ENCODE results near the gene RPL13.

Gene RPL13

GRCh38 chr16:89538286-89538685 lies 22.2 kb upstream of the RPL13 start (continued):
- no peak for TF ChIP-seq CREB5 (CRISPR knock-in tag; IDR thresholded peaks at IDR 0.05; ENCODE audit: low read depth)
- TF ChIP-seq ESRRG (CRISPR knock-in tag; IDR thresholded peaks at IDR 0.05) = no peak

GRCh38 chr16:89540557-89540956 lies 19.9 kb upstream of the RPL13 start:
- no peak for ATAC-seq
- TF ChIP-seq RARB (CRISPR knock-in tag; IDR thresholded peaks at IDR 0.05) = no peak
- no peak for TF ChIP-seq TOX (CRISPR knock-in tag; IDR thresholded peaks at IDR 0.05; ENCODE audit: borderline replicate concordance)
- TF ChIP-seq PPARA (CRISPR knock-in tag; IDR thresholded peaks at IDR 0.05; ENCODE audit: borderline replicate concordance) = no peak

- ATAC-seq = no peak
- no peak for TF ChIP-seq ZC3H10 (CRISPR knock-in tag; IDR thresholded peaks at IDR 0.05)
- TF ChIP-seq ZFP30 (CRISPR knock-in tag; IDR thresholded peaks at IDR 0.05) = no peak
- TF ChIP-seq BACH2 (CRISPR knock-in tag; IDR thresholded peaks at IDR 0.05; ENCODE audit: borderline replicate concordance) = no peak
- TF ChIP-seq SNAI2 (CRISPR knock-in tag; IDR thresholded peaks at IDR 0.05) = no peak
- no peak for TF ChIP-seq TSHZ2 (CRISPR knock-in tag; IDR thresholded peaks at IDR 0.05)
- no peak for TF ChIP-seq ISL1 (CRISPR knock-in tag; IDR thresholded peaks at IDR 0.05)
- TF ChIP-seq, protein P1, sequence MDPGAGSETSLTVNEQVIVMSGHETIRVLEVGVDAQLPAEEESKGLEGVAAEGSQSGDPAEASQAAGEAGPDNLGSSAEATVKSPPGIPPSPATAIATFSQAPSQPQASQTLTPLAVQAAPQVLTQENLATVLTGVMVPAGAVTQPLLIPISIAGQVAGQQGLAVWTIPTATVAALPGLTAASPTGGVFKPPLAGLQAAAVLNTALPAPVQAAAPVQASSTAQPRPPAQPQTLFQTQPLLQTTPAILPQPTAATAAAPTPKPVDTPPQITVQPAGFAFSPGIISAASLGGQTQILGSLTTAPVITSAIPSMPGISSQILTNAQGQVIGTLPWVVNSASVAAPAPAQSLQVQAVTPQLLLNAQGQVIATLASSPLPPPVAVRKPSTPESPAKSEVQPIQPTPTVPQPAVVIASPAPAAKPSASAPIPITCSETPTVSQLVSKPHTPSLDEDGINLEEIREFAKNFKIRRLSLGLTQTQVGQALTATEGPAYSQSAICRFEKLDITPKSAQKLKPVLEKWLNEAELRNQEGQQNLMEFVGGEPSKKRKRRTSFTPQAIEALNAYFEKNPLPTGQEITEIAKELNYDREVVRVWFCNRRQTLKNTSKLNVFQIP (CRISPR knock-in tag; IDR thresholded peaks at IDR 0.05; ENCODE audit: borderline replicate concordance, low read depth) = no peak
- no peak for TF ChIP-seq ESRRG (CRISPR knock-in tag; IDR thresholded peaks at IDR 0.05)
- TF ChIP-seq TOX (CRISPR knock-in tag; IDR thresholded peaks at IDR 0.05; ENCODE audit: borderline replicate concordance) = no peak
- TF ChIP-seq ZNF8 (CRISPR knock-in tag; IDR thresholded peaks at IDR 0.05) = no peak
- no peak for TF ChIP-seq CSDC2 (CRISPR knock-in tag; IDR thresholded peaks at IDR 0.05)
- TF ChIP-seq ZFP3 (CRISPR knock-in tag; IDR thresholded peaks at IDR 0.05) = no peak
- TF ChIP-seq PPARA (CRISPR knock-in tag; IDR thresholded peaks at IDR 0.05; ENCODE audit: borderline replicate concordance) = no peak
- TF ChIP-seq ZNF565 (CRISPR knock-in tag; conservative IDR thresholded peaks at IDR 0.05; ENCODE audit: low read depth) = no peak
- TF ChIP-seq CREB5 (CRISPR knock-in tag; IDR thresholded peaks at IDR 0.05; ENCODE audit: low read depth) = no peak
- TF ChIP-seq ZNF70 (CRISPR knock-in tag; IDR thresholded peaks at IDR 0.05) = no peak
- TF ChIP-seq GLIS3 (CRISPR knock-in tag; IDR thresholded peaks at IDR 0.05) = no peak
- TF ChIP-seq, protein P2, sequence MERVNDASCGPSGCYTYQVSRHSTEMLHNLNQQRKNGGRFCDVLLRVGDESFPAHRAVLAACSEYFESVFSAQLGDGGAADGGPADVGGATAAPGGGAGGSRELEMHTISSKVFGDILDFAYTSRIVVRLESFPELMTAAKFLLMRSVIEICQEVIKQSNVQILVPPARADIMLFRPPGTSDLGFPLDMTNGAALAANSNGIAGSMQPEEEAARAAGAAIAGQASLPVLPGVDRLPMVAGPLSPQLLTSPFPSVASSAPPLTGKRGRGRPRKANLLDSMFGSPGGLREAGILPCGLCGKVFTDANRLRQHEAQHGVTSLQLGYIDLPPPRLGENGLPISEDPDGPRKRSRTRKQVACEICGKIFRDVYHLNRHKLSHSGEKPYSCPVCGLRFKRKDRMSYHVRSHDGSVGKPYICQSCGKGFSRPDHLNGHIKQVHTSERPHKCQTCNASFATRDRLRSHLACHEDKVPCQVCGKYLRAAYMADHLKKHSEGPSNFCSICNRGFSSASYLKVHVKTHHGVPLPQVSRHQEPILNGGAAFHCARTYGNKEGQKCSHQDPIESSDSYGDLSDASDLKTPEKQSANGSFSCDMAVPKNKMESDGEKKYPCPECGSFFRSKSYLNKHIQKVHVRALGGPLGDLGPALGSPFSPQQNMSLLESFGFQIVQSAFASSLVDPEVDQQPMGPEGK (CRISPR knock-in tag; IDR thresholded peaks at IDR 0.05; ENCODE audit: borderline replicate concordance) = no peak
- no peak for TF ChIP-seq TCF4 (CRISPR knock-in tag; IDR thresholded peaks at IDR 0.05; ENCODE audit: borderline replicate concordance)
Observed at GRCh38 chr16:89541792-89542191, 18.7 kb upstream of the RPL13 start.

GRCh38 chr16:89544113-89544512 lies 16.4 kb upstream of the RPL13 start:
- no peak for ATAC-seq
- TF ChIP-seq CREB5 (CRISPR knock-in tag; IDR thresholded peaks at IDR 0.05; ENCODE audit: low read depth) (no peak), TSHZ2 (CRISPR knock-in tag; IDR thresholded peaks at IDR 0.05) (no peak), ZNF8 (CRISPR knock-in tag; IDR thresholded peaks at IDR 0.05) (no peak), BACH2 (CRISPR knock-in tag; IDR thresholded peaks at IDR 0.05; ENCODE audit: borderline replicate concordance) (no peak), TOX (CRISPR knock-in tag; IDR thresholded peaks at IDR 0.05; ENCODE audit: borderline replicate concordance) (no peak), ZFP3 (CRISPR knock-in tag; IDR thresholded peaks at IDR 0.05) (no peak), SNAI2 (CRISPR knock-in tag; IDR thresholded peaks at IDR 0.05) (no peak)
- TF ChIP-seq, protein P2 (CRISPR knock-in tag; IDR thresholded peaks at IDR 0.05; ENCODE audit: borderline replicate concordance) = no peak

Measured in SK-N-SH treated with all-trans-retinoic acid at 6 μM for 48 hours (cell line).